ENCODE results near the gene ZSWIM8.
"Not testable (repeated sequence)": the region's sequence is repeated elsewhere in the genome, so short reads cannot be mapped to it uniquely, and the experiment has no call there.

Gene ZSWIM8

DNA sequence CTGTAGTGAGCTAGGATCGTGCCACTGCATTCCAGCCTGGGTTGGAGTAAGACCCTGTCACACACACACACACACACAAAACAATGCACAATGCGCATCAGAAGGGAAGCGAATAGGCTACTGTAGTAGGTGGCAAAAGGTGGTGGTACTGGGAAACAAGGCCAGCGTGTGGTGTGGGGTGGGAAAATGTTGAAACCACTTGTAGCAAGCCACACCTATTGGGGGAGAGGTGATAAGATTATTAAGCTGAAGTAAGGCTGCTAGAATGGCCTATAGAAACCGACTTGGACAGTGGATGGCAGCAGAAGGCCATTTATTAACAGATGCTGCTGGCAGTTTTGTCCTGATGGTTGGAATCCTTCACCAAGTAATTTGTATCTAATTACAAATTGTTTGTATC is 10.8 kb upstream of the ZSWIM8 start:
- DNase-seq (no peak), ATAC-seq (no peak)

DNA sequence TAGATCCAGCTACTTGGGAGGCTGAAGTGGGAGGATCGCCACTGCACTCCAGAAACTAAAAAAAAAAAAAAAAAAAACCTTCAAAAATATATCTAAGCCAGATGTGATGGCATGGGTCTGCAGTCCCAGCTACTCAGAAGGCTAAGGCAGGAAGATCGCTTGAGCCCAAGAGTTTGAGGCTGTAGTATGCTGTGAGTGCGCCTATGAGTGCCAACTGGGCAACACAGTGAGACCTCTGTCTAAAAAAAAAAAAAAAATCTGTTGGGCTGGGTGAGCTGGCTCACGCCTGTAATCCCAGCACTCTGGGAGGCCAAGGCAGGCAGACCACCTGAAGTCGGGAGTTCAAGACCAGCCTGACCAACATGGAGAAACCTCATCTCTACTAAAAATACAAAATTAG is 6.4 kb upstream of the ZSWIM8 start:
- ATAC-seq (no peak), DNase-seq (no peak)

DNA sequence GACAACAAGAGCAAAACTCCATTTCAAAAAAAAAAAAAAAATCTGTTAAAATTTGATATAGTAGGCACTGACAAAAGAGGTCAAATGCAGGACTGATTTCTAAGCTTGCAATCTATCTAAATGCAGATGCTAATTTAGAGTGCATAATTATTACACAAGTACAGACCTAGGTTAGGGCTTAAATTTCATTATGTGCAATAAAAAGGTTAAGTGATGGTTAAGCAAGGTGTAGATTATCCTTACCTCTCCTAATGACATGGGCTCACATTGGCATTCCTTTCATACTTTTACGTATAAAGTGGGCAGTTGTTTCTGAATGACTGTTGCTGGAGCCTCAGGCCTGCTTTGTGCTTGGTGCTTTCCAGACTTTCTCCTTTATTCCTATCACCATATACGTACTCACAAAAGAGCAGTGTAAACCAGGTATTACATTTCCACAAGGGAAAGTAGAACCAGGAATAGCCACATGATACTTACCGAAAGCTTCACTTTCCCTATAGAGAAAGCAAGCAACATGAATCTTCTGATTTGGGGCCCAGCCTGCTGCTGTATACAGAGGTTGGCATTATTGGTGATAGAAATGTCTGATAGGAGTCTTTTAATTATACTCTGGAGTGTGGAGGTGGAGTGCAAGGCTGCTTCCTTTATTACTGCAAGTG is 5.7 kb upstream of the ZSWIM8 start:
- no peak for DNase-seq
- no peak for ATAC-seq

DNA sequence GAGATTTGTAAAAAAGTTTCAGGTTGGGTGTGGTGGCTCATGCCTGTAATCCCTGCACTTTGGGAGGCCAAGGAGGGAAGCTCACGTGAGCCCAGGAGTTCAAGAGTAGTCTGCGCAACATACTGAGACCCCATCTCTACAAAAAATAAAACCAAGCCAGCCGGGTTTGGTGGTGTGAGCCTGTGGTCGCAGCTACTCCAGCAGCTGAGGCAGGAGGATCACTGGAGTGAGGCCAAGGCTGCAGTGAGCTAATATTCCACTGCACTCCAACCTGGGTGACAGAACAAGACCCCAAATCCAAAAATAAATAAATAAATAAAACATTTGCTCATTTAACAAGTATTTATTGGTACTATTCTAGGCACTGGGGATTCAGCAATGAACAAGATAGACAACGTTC is 5.1 kb upstream of the ZSWIM8 start:
- DNase-seq (no peak), ATAC-seq (no peak)

DNA sequence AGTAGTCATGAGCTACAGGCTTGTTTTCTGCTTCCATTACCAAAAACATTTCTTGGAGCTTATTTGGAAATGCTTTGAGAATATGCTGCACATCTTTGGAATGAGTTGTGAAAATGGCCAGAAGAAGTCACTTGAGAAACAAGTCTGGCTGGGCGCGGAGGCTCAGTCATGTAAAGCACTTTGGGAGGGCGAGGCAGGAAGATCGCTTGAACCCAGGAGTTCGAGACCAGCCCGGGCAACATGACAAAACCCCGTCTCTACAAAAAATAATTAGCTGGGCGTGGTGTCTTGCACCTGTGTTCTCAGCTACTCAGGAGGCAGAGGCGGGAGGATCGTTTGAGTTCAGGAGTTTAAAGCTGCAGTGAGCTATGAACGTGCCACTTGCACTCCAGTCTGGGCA is 4.4 kb upstream of the ZSWIM8 start:
- DNase-seq (no peak), ATAC-seq (no peak)

DNA sequence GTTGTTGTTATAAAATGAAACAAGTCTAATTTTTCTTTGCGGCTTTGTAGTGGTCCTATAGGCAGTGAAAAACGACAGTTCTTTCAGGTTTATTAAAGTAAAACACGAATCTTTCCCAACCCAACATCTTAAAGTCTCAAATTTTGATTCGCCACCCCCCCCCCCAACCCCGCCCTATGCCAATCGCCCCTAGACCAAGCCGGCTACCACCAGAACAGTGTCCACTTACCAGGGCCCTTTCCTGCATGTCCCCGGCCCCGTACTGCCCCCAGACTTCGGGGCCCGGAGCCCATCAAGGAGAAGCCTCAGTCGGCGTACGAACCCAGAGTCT is 3.9 kb upstream of the ZSWIM8 start:
- DNase-seq (no peak), ATAC-seq (peak; percentile 2)

DNA sequence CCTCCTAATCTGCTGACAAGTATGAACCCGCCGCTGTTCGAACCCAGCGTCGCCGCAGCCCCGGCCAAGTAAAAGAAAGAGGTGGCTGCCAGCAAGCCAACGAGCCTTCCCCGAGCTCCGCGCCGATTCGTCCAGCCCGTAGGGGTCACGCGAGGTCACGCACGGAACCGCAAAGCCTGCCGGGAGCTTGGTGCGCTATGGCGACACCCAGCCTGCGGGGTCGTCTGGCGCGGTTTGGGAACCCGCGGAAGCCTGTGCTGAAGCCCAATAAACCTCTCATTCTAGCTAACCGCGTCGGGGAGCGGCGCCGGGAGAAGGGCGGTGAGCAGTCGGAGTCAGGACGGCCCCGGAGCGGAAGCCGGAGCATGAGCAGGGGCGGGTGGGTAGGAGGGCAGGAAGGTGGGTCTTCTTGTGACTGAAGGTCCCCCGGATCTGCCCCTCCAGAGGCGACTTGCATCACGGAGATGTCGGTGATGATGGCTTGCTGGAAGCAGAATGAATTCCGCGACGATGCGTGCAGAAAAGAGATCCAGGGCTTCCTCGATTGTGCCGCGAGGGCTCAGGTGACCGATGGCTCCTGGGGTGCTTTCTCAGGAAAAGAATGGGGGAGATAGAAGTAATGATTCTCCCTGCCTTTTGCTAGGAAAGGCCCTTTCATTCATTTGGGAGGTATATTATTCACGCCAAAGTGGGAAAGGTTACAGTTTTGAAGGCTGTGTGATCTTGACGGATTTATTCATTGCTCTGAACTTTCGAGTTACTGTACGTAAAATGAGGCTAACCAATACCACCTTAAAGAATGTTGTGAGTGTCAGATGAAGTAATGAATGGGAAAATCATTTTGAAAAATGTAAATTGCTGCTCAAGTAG is 3.3 kb upstream of the ZSWIM8 start, which contains the start of gene CHCHD1:
Gene CHCHD1 (plus strand): TSS at position 170 of the 870 bp plus-strand sequence. CDS start 28 bp downstream, at position 198.
- ATAC-seq = peak; percentile 79
- peak; percentile 94 for DNase-seq

DNA sequence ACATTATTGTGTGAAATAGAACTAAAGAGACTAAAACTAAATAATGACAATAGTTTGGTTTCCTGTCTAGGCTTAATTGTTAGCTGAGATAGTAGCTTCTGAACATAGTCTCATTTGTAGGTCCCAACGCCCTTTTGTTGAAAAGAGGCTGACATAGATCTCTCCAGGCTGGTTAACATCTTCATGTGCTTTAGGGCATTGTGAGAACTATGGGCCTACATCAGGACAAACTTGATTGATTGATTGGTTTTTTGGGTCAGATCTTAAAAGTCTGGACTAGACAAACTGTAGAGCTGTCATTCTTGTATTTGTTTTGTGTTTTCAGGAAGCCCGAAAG is 2.7 kb upstream of the ZSWIM8 start:
- no peak for DNase-seq
- no peak for ATAC-seq

DNA sequence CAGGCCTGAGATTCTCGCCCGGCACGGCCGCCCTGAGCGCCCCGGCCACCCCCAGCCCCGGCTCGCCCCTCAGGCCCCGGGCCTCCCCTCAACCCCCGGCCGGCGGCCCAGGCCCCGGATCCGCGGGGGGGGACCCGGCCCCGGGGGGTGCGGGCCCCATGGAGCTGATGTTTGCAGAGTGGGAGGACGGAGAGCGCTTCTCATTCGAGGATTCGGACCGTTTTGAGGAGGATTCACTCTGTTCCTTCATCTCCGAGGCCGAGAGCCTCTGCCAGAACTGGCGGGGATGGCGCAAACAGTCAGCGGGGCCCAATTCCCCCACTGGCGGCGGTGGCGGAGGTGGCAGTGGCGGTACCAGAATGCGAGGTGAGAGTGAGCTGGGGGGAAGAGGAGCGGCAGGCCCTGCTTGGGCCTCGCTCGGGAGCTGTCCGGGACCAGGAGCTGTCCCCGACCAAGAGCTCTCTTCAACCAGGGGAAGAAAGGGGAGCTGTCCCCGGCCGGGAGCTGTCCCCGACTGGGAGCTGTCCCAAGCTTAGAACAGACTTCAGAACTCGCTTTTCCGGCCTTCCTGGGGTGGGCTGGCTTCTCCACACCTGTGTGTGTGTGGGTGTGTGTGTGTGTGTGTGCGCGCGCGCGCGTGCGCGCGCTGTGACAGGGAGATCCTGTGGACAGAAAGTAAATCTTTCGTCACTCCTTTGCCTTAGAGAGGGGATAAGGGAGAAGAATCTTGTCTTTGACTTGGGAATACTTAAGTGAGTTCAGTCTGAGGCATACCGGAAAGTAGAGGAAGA is 510 bp downstream of the ZSWIM8 start:
- ATAC-seq = no peak
- peak; percentile 56 for DNase-seq

DNA sequence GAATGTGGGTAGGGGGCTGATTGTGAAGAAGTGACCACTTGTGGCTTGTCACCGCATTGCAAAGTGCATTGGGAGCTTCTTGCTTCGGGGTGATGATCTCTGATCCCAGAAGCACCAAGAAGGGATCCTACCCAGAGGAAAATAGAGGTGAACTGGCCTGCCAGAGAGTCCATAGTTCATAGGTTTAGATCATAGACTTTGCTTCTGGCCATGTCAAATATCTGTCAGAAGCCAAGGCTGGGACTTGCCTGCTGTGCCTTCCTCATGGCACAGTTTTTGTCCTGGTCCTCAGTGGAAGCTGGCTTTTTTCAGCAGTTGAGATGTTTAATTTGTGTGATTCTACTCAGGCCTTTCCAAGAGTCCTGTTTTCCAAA is 1.1 kb downstream of the ZSWIM8 start:
- DNase-seq (no peak), ATAC-seq (no peak)

DNA sequence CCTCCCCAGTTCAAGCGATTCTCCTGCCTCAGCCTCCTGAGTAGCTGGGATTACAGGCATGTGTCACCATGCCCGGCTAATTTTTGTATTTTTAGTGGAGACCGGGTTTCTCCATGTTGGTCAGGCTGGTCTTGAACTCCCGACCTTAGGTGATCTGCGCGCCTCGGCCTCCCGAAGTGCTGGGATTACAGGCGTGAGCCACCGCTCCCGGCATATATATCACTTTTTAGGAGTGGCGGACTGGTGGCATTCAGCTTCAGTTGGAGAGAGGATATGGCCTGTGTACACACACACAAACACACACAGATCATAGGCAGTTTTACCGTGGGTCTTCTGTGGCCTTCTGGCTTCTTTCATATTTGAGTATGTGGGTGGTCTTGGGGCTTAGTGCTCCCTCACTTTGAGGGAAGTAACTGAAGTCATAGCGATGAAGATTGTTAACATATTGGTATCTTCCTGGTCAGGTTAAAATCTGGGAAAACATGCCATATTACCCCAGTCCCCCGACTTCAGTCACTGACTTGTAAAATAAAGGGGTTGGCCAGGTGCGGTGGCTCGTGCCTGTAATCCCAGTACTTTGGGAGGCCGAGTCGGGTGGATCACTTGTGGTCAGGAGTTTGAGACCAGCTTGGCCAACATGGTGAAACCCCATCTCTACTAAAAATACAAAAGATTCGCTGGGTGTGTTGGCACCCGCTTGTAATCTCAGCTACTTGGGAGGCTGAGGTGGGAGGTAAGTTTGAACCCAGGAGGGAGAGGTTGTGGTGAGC is 1.8 kb downstream of the ZSWIM8 start:
- ATAC-seq, DNase-seq: not testable (repeated sequence)

DNA sequence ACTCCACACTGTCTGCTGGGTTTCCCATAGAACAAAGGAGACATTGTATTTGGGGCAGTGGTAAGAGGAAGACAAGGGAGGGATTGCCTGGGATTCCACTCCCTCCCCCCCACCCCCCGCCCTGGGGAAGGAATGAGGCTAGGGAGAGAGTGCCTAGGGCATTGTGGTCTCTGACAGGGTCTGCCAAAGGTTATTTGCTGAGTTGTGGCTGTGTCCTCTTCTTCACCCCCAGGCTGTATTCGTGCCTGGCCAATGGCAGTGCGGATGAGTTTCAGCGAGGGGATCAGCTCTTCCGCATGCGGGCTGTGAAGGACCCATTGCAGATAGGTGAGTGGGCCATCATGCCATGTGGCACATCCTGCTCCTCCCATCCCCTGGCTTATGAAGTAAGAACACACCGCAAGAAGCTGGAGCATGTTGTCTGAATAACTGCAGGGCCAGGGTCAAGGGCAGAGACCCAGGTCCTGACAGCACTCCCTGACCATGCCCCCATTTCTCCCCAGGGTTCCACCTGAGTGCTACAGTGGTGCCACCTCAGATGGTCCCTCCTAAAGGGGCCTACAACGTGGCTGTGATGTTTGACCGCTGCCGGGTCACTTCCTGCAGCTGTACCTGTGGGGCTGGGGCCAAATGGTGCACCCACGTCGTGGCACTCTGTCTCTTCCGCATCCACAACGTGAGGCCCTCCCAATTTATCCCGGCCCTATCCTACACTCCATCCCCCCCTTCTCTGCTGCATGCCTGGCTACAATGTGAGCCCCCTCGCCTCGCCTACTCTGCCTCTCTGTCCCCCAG is 3.7 kb downstream of the ZSWIM8 start:
- DNase-seq (no peak), ATAC-seq (no peak)

DNA sequence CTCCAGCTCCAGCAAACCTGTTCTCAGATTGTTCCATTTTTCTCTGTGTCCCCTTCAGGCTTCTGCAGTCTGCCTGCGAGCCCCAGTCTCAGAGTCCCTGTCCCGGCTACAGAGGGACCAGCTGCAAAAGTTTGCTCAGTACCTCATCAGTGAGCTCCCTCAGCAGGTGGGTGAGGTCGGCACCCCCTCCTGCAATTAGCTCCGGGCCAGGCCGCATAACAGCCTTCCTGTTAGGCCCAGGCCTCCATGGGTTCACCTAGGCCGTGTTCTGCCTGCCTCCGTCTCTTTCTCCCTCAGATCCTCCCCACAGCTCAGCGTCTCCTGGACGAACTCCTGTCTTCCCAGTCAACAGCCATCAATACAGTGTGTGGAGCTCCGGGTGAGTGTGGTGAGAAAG is 4.3 kb downstream of the ZSWIM8 start:
- ATAC-seq = no peak

DNA sequence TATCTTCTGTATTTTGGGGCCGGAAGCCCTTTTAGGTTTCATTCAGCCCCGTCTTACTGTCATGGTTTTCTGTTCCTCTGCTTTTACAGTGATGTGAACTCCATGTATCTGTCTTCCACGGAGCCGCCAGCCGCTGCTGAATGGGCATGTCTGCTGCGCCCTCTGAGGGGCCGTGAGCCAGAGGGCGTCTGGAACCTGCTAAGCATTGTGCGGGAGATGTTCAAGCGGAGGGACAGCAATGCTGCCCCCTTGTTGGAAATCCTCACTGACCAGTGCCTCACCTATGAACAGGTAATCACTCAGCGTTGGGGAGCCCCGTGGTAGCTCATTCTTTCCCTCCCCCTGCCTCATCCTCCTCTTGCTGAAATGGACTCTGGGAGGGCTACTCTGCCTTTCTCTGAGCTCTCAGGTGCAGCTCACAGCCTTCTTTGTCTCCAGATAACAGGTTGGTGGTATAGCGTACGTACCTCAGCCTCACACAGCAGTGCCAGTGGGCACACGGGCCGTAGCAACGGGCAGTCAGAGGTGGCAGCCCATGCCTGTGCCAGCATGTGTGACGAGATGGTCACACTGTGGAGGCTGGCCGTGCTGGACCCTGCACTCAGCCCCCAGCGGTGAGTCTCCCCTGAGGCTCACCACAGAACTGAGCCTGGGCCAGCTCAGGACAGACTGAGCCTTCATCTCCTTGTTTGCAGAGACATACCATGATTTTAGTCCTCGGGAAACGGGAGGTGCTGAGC is 5.7 kb downstream of the ZSWIM8 start:
- DNase-seq = no peak
- no peak for ATAC-seq

More for the DNA sequence above, 4.3 kb downstream of the ZSWIM8 start:
- no peak for DNase-seq

DNA sequence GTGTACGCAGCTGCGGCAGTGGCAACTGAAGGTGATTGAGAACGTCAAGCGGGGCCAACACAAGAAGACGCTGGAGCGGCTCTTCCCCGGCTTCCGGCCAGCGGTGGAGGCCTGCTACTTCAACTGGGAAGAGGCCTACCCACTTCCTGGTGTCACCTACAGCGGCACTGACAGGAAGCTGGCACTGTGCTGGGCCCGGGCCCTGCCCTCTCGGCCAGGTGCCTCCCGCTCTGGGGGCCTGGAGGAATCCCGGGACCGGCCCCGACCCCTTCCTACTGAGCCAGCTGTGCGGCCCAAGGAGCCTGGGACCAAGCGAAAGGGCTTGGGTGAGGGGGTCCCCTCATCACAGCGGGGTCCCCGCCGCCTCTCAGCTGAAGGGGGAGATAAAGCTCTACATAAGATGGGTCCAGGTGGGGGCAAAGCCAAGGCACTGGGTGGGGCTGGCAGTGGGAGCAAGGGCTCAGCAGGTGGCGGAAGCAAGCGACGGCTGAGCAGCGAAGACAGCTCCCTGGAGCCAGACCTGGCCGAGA is 6.5 kb downstream of the ZSWIM8 start:
- ATAC-seq = no peak
- no peak for DNase-seq

DNA sequence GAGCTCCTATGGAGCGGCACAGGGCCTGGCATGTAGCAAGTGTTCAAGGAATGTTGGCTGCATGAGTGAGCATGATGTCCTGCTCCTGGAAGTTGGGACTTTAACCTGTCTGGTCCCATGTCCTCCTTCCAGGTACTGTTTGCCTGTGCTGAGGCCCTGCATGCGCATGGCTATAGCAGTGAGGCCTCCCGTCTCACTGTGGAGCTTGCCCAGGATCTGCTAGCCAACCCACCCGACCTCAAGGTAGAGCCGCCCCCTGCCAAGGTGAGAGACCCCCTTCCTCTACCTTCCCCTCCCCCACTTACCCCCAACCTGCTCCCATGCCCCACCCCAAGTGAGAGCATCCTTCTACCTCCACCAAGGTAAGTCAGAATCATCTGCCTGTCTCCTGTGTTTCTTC is 8.1 kb downstream of the ZSWIM8 start:
- ATAC-seq (no peak), DNase-seq (no peak)

DNA sequence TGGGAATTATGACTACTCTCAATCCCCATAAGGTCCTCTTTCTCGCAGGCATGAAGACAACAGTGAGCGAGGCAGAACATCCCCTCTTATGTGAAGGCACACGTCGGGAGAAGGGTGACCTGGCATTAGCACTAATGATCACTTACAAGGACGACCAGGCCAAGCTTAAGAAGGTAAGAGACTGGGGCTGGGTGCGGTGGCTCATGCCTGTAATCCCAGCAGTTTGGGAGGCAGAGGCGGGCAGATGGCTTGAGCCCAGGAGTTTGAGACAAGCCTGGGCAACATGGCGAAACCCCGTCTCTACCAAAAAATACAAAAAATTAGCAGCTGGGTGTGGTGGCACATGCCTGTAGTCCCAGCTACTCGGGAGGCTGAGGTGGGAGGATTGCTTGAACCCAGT is 10.1 kb downstream of the ZSWIM8 start:
- not testable (repeated sequence) for ATAC-seq, DNase-seq

DNA sequence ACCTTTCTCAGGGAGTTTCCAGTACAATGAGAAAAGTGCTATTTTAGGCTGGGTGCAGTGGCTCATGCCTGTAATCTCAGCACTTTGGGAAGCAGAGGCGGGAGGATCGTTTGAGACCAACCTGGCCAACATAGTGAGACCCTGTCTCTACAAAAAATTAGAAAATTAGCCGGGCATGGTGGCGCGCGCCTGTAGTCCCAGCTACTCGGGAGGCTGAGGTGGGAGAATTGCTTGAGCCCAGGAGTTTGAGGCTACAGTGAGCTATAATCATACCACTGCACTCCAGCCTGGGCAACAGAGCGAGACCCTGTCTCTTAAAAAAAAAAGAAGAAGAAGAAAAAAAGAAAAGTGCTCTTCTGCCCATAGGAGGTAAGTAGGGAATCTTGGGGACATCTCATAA is 10.6 kb downstream of the ZSWIM8 start:
- ATAC-seq, DNase-seq: not testable (repeated sequence)

DNA sequence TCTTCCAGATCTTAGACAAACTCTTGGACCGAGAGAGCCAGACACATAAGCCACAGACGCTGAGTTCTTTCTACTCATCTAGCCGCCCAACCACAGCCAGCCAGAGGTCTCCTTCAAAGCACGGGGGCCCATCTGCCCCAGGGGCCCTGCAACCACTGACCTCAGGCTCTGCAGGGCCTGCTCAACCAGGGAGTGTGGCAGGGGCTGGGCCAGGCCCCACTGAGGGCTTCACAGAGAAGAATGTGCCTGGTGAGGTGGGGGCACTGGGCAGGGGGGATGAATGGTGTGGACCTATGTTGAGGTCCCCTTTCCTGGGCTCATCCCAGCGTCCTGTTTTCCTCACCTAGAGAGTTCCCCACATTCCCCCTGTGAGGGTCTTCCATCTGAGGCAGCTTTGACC is 11.4 kb downstream of the ZSWIM8 start:
- DNase-seq (no peak), ATAC-seq (no peak)

DNA sequence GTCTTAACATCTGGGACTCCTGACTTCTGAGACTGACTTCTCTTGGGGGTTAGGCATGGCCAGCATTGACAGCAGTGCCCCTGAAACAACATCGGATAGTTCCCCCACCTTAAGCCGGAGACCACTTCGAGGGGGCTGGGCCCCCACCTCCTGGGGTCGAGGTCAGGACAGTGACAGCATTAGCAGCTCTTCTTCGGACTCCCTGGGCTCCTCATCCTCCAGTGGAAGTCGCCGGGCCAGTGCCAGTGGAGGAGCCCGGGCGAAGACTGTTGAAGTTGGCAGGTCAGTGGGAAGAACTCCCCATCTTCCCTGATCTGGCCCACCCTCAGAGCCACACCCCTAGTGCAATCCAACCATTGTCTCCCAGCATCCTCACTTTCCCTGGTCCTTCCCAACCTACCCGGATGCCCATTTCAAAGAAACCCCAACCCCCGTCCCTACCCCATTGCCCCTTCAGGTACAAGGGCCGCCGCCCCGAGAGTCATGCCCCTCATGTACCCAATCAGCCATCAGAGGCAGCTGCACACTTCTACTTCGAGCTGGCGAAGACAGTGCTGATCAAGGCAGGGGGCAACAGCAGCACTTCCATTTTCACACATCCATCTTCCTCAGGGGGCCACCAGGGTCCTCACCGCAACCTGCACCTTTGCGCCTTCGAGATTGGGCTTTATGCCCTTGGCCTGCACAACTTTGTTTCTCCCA is 12.1 kb downstream of the ZSWIM8 start:
- ATAC-seq (no peak), DNase-seq (no peak)

Data from stimulated activated naive CD8-positive, alpha-beta T cell treated with anti-CD3 and anti-CD28 coated beads, Interleukin-15, Interleukin-2, amounts not matched to agents 100 U/mL and 50 U/mL, for 24 hours (primary cell).